ENCODE results near the gene TMEM150B. TPM values are rescaled to one million over a fixed set of nuclear protein-coding genes. Genes with fewer than 3 reads are reported as not detected.

TMEM150B gene
- total and polyA plus RNA-seq, 8 donors, result 0.49 to 29.5 (median 0.90) TPM

DNA sequence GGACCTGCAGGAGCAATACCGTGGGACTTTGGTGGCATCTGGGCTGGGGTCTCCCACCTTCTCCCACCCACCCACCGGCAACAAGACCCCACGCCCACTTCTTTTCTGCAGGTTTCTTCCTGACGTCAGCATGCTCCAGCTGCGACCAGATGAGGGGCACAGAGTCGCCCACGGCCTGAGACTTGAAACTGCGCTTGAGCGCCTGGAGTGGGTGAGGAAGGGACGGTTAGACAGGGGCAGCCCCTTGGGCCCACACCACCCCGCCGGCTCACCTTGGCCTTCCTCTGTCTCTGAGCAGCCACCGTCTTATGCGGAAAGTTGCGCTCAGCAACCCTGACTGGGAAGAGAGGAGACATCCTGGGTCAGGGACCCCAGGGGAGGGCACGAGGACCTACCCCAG, 35.8 kb upstream of the TMEM150B start:
- Histone ChIP-seq H3K36me3 (no peaks in the 10 kb centered on the region), H3K4me3 (no peak overlapping the region), H3K9me3 (no peaks in the 10 kb centered on the region), H3K27ac (no peak overlapping the region), H3K4me1 (no peaks in the 10 kb centered on the region), H3K27me3 (peaks cover 0 to 41% of the 10 kb centered on the region in 2 donors)
- TF ChIP-seq, protein P1, sequence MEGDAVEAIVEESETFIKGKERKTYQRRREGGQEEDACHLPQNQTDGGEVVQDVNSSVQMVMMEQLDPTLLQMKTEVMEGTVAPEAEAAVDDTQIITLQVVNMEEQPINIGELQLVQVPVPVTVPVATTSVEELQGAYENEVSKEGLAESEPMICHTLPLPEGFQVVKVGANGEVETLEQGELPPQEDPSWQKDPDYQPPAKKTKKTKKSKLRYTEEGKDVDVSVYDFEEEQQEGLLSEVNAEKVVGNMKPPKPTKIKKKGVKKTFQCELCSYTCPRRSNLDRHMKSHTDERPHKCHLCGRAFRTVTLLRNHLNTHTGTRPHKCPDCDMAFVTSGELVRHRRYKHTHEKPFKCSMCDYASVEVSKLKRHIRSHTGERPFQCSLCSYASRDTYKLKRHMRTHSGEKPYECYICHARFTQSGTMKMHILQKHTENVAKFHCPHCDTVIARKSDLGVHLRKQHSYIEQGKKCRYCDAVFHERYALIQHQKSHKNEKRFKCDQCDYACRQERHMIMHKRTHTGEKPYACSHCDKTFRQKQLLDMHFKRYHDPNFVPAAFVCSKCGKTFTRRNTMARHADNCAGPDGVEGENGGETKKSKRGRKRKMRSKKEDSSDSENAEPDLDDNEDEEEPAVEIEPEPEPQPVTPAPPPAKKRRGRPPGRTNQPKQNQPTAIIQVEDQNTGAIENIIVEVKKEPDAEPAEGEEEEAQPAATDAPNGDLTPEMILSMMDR (IDR thresholded peaks at IDR 0.05), result no peak
- ATAC-seq (no peak), DNase-seq (peak in 1 of 4 donors; percentile 67)
- intact Hi-C loops (cut with DNase I), result no loop called here

DNA sequence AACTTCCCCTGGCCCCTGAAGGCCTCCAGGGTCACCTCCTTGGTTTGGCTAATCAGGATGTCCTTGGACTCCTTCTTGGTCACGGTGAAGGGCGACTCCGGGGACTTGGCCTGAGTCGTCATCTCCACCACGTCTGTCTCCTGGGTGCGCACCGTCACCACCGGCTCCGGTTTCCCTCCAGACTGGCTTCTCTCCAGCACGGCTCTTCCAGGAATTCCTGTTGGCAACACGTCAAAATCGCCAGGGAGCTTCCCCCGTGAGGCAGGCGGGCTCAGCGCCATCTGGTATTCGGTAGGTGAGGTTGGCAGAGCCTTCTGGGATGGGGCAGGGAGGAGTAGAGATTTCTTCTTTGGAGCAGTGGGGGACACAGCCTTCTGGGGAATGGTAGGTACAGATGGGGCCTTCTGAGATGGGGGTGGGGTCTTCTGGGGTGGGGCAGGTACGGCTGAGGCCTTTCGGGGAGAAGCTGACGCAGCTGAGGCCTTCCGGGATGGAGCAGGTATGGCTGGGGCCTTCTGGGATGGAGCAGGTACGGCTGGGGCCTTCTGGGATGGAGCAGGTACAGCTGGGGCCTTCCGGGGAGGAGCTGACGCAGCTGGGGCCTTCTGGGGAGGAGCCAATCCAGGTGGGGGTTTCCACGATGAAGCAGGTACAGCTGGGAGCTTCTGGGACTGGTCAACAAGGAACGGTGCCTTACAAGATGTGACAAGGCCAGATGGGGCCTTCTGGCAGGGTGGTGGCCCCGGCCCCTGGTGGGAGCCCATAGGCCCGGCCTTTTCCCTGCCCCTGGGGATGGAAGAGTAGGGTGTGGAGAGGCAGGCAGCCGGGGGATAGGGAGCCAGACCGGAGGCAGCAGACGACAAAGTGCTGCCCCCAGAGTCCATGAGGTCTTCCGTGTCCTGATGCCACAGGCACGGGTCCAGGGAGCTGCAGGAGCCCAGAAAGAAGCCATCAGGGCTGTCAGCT, 34.1 kb upstream of the TMEM150B start:
- ATAC-seq, result no peak
- TF ChIP-seq, protein P1 (IDR thresholded peaks at IDR 0.05), result no peak
- peak in 1 of 4 donors; percentile 57 for DNase-seq
- H3K27ac ChIP-seq, result no peak overlapping the region
- H3K4me3 ChIP-seq, result no peak overlapping the region
- peaks cover 0 to 6% of the 10 kb centered on the region in 2 donors for H3K4me1 ChIP-seq
- no peaks in the 10 kb centered on the region for H3K36me3 ChIP-seq
- no peaks in the 10 kb centered on the region for H3K9me3 ChIP-seq
- H3K27me3 ChIP-seq, result peaks cover 6 to 58% of the 10 kb centered on the region in 2 donors
- intact Hi-C loops (cut with DNase I), result no loop called here

DNA sequence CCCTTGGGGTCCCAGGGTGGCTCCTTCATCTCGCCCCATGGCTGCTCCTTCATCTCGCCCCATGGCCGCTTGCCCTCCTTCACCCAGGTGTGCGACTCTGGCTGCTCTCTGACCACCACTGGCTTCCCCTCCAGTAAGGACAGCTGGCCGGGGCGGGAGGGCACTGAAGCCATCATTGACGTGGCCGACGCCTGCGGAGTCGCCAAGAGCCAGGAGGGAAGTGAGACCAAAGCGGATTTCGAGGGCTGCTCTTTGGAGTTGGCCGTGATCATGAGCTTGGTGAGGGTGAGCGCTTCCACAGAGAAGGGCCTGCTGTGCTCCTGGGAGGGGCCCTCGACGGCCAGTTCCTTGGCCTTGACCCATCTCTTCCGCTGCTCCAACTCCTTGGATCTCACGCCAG, 33.4 kb upstream of the TMEM150B start:
- peaks cover 10 to 65% of the 10 kb centered on the region in 2 donors for H3K27me3 ChIP-seq
- intact Hi-C loops (cut with DNase I), result no loop called here
- DNase-seq (no peak), ATAC-seq (no peak)
- no peak overlapping the region for H3K4me3 ChIP-seq
- H3K36me3 ChIP-seq, result no peaks in the 10 kb centered on the region
- no peak overlapping the region for H3K27ac ChIP-seq
- peaks cover 3 to 12% of the 10 kb centered on the region in 2 donors for H3K4me1 ChIP-seq
- H3K9me3 ChIP-seq, result no peaks in the 10 kb centered on the region
- TF ChIP-seq, protein P1 (IDR thresholded peaks at IDR 0.05), result no peak

DNA sequence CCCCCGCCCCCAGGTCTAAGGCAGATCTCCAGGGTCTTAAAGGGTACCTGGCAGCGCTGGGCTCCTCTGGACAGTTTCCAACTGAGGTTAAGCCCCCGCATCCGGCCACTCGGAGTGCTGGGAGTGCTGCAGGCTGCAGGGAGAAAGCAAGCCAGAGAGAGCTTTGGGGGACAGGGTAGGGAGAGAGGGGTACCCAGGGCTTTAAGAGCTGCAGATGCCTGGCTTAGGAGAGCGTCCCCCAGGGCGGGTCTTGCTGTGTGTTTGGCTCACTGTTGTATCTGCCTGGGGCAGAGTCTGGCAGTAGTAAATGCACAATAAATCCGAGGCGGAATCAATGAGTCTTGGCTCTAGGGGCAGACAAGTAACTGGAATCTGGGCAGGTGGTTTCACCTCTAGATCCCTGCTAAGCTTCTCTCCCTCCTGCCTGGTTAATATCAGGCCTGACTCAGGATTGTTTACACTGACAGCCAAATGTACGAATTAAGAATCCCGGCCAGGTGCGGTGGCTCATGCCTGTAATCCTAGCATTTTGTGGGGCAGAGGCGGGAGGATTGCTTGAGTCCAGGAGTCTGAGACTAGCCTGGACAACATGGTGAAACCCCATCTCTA, 30.2 kb upstream of the TMEM150B start:
- intact Hi-C loops (cut with DNase I), result no loop called here
- DNase-seq (no peak), ATAC-seq (no peak)
- TF ChIP-seq, protein P1 (IDR thresholded peaks at IDR 0.05), result no peak
- H3K27me3 ChIP-seq, result peaks cover 27 to 84% of the 10 kb centered on the region in 2 donors
- H3K27ac ChIP-seq, result no peak overlapping the region
- H3K4me3 ChIP-seq, result no peak overlapping the region
- H3K36me3 ChIP-seq, result no peaks in the 10 kb centered on the region
- H3K4me1 ChIP-seq, result peaks cover 7 to 16% of the 10 kb centered on the region in 2 donors
- H3K9me3 ChIP-seq, result no peaks in the 10 kb centered on the region

DNA sequence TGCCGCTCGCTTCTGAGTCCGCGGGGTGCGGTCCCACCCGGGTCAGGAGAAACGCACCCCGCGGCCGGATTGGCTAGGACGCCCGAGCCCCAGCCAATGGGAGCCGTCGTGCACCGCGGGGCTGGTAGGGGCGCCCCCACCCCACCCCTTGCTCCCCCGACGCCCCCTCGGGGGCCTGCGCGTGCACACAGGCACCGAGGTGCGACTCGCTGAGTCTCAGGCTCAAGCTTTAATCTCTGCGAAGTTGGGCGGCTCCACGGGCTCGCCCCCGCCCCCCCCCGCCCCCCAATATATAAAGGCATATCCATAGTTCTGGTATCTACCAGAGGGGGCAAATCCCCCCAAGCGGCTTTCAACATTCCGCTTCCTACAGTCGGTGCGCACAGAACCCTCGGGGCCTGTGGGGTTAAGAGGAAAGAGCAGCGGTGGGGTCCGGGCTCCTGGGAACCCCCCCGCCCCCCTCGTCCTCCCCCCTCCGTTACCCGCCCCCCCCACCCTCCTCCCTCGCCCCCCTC, 29.6 kb upstream of the TMEM150B start, which contains the start of gene COX6B2:
TSS of gene COX6B2 (minus strand) at position 22 of the 515 bp plus-strand sequence. CDS start 198 bp downstream, outside the sequence.
- Histone ChIP-seq H3K9me3 (no peaks in the 10 kb centered on the region), H3K27ac (no peak within 1 kb of the TSS), H3K27me3 (peaks cover 27 to 89% of the 10 kb centered on the region in 2 donors), H3K36me3 (no peaks in the 10 kb centered on the region), H3K4me1 (peaks cover 7 to 16% of the 10 kb centered on the region in 2 donors), H3K4me3 (peak within 1 kb of the TSS; percentile 30 to 40)
- peak in 1 of 4 donors; percentile 81 for DNase-seq
- TF ChIP-seq, protein P1 (IDR thresholded peaks at IDR 0.05), result no peak
- intact Hi-C loops (cut with DNase I), result no loop called here
- no peak for ATAC-seq
